ENCODE data around the gene NAALADL1.

- no peak for TF ChIP-seq CTCF (IDR thresholded peaks at IDR 0.05; ENCODE audit: low read depth, low read length, poor library complexity, severe bottlenecking)
- no peak for TF ChIP-seq EZH2phosphoT487 (IDR thresholded peaks at IDR 0.05; ENCODE audit: borderline replicate concordance, low read length)
These were observed 55.1 kb downstream of the NAALADL1 start for GRCh38 chr11:65003282-65003681.
